GM18505 (cell line): ENCODE measurements around the gene SEC24C.
"Not testable (repeated sequence)": the region's sequence is repeated elsewhere in the genome, so short reads cannot be mapped to it uniquely, and the experiment has no call there.

Experiments used
- ATAC-seq: cut with Tn5 transposase; IDR thresholded peaks from one replicate; pipeline ENCODE4 v1.9.1; 2021; ENCODE audit not compliant: unreplicated experiment
- POLR2A ChIP-seq: IDR thresholded peaks from 4 replicates; pipeline ENCODE4 v1.6.1; 2011; ENCODE audit warnings: borderline replicate concordance; ENCODE audit not compliant: insufficient read depth, insufficient read length; ENCODE audit errors: extremely low read depth

SEC24C gene

DNA sequence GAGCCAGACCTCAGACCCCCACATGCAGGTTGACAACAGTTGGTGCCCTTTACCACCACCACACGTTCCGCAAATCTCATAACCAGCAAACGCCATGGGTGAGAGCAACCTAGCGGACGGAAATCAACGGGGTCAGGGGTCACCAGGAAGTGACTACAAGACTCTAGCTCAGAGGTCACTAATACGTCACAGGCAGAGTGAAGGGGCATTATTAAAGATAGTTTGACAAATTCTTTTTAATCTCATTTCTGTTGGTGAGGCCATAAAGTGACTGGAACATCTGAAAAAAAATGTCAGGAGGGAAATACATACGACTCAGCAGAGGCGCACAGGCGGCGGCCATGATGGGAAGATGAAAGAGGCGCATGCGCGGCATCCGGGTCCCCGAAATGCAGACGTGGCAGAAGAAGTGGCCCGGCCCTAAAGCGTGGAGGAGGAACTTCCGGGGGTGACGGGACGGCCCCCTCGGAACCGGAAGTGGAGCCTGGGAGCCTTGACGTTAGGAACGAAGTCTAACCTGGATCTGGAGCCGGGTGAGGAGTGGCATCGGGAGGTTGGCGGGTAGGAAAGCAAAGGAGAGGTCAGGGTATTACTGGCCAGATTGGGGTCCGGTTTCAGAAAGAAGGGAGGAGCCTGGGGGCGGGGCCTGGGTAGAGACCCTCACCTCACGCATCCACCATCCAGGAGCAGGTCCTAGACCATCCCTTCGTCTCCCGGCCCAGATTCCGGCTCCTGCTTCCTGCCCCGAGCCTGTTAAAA, at the start of gene SEC24C:
Gene SEC24C (plus strand): TSS at position 468 of the 759 bp plus-strand sequence. CDS start 2,461 bp downstream, outside the sequence.
- TF ChIP-seq POLR2A = peak; percentile 88
- peak; percentile 87 for ATAC-seq

DNA sequence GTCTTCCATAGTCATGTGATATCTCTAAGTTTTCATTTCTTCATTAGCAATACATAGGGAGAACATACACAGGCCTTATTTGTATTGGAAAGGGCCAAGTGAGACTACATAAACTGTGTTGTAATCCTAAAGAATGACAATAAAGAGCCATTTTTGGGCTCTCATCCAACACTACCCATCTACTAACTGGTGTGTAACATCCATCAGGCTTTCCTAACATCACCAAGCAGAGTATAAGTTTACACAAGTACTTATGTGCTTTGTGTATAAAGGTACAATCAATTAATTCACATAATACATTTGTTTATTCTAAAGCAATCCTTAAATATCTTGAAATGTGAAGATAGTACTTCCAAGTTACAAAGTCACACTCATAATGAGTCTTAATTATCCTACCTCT, 48.9 kb upstream of the SEC24C start:
- not testable (repeated sequence) for ATAC-seq

DNA sequence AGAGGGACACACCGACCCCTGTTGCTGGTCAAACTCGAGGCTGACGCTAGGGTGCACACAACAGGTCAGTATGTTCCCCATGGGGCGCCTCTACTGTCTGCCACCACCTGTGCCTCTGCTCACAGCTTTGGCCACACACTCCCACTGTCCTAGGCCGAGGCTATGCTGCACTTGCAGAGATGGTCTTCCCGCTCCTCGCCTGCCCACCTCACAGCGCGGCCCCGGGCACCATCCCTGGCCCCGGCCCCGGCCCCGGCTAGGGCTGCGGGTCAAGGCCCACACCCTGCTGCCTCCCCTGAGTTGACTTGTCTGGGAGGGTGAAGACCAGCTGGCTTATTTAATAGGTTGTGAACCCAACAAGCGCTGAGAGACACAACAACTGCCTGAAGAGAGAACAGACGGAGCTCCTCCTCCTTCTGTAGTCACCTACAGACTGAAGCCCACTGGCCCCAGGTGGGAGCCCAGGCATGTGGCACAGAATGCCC, 46.5 kb upstream of the SEC24C start, which contains the start of gene AGAP5:
Gene AGAP5 (minus strand): TSS at position 435 of the 485 bp plus-strand sequence. CDS start 354 bp downstream, at position 81.
- ATAC-seq = not testable (repeated sequence)

GRCh38 chr10:73698819-73699218, 45.4 kb upstream of the SEC24C start:
- not testable (repeated sequence) for ATAC-seq

DNA sequence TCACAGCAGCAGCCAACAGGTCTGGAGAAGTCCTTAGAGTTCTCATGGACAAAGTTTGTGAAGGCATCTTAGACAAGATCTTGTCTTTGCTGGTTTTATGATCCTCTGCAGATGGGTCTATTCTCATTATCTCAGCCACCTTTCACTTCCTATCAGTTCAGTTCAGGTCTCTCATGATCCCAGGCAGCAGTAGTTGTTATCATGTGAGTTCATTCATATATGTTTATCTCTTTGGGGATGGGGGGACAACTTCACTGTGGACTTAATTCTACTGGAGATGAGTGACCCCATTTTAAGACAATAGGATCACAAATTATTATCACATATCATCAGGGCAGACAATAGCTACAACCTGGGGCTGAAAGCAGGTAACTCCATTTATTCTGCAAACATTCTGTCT, 40.2 kb upstream of the SEC24C start:
- not testable (repeated sequence) for ATAC-seq

DNA sequence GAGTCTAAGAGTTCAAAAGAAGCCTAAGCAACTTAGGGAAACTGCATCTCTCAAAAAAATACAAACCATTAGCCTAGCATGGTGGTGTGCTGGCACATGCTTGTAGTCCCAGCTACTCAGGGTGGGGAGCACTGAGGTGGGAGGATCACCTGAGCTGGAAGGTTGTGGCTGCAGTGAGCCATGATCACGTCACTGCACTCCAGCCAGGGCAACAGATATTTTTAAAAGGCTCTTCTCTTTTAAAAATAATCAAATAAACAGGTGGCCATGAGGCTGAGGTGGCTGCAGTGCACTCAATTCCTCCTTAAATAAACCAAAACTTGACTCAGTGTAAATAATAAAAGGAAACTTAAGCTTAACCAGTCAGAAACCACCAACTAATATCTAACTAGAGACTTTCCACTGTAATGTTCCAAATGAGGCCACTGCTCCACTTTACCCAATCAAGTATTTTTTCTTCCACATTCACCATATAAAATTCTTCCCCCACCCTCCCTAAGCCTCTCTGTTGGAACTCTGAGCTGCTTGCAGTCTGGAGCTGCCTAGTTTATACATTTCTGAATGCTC, 38.6 kb upstream of the SEC24C start:
- not testable (repeated sequence) for ATAC-seq

DNA sequence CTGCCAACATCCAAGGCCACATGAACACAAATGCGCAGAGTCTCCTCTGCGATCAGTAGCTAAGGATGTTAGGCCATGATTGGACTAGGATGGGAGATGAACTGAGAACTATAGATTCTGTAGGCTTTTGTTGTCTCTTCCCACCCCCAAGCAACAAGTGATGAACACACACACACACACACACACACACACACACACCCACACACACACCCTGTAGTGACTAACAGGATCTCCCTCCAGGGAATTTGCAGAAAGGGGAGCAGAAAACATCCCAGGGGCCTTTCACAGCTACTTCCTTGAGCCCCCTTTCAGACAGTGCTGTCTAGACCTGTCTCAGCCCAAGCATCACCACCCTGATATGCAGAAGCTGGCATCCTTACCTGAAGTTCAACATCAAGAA, 37.7 kb upstream of the SEC24C start:
- not testable (repeated sequence) for ATAC-seq

GRCh38 chr10:73707628-73708027, 36.5 kb upstream of the SEC24C start:
- not testable (repeated sequence) for ATAC-seq

GRCh38 chr10:73708122-73708521, 36.0 kb upstream of the SEC24C start:
- ATAC-seq = not testable (repeated sequence)

DNA sequence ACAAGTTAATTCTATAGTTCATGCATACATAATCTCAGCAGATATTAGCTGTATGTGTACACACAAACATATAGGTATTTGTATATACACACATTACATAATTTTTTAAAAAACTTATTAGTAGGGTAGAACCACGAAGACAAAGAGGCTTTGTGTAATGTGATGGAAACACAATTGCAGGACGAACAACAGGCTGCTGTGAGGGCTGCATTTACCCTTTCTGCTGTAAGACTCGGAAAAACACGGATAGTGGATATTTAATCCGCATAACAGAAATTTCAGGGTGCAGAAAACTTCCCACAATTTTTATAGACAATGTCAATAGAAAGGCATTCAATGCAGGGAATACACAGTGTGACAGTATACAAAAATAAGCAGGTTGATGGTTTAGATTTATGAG, 32.5 kb upstream of the SEC24C start:
- ATAC-seq = not testable (repeated sequence)

DNA sequence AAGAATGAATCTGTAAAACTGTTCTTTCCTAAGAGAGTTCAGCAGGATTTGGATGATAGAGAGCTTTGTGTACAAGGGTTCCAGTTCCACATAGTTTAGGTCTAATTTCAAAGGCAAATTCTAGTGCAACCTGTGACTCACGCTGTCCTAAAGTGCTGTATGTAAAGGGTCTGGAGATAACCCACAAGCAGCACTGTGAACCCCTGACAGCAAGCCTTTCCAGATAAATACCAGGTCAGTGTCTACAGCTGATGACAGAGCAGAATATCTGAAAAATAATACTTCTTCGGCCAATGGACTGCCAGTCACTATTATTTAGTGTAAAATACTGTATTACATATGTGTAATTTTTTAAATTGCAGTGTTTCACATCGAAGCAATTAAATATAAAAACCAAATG, 30.3 kb upstream of the SEC24C start:
- not testable (repeated sequence) for ATAC-seq

- ATAC-seq = not testable (repeated sequence)
Observed at GRCh38 chr10:73714483-73714882, 29.7 kb upstream of the SEC24C start.

DNA sequence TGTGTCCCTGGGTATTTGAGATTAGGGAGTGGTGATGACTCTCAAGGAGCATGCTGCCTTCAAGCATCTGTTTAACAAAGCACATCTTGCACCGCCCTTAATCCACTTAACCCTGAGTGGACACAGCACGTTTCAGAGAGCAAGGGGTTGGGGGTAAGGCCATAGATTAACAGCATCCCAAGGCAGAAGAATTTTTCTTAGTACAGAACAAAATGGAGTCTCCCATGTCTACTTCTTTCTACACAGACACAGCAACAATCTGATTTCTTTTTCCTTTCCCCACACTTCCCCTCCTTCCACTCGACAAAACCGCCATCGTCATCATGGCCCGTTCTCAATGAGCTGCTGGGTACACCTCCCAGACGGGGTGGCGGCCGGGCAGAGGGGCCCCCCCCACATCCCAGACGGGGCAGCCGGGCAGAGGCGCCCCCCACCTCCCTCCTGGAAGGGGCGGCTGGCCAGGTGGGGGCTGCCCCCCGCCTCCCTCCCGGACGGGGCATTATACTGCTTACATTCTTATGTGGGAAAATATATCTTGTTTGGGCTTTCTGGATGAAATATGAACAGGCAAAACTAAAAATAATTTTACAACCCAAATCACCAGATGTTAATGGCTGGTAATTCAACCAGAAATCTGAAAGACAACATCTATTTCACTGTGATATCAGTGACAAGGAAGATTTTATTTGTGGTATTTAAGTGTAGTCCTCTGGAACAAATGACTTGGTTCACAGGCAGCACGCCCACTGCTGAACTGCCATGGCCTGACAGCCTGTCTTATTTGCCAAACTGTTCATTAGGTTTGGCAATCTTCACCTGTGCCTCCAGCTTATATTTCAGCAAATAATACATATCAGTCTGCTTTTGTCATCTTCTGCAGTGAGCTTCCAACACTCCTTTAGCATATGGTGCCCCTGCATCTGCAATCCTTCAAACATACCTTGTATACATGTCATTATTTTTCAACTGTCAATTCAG, 28.7 kb upstream of the SEC24C start:
- not testable (repeated sequence) for ATAC-seq

GRCh38 chr10:73716251-73716650, 27.9 kb upstream of the SEC24C start:
- no peak for TF ChIP-seq POLR2A
- no peak for ATAC-seq

- TF ChIP-seq POLR2A = no peak
- ATAC-seq = no peak
Observed at GRCh38 chr10:73717556-73717955, 26.6 kb upstream of the SEC24C start.

- ATAC-seq = not testable (repeated sequence)
Observed at GRCh38 chr10:73720561-73720960, 23.6 kb upstream of the SEC24C start.
